Measurements from ENCODE around the gene JPH4.

Gene JPH4

DNA sequence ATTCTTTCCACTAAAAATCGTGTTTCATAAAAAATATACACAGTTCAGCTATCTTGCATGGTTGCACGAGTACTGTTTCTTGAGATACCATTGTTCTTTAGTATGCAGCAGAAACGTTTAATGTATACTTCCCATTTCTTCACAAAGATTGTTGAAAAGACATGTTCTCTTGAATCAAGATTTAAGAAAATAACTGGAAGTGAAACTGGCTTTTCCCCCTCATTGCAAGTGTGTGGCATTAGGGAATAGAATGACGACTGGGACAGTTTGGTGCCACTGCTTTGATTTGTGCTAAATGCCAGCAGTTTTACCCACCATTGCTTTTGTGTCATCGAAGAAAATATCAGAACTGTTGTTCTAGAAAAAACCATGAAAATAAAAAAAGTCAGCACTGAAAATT is 37.3 kb upstream of the JPH4 start:
- TF ChIP-seq RARB (CRISPR knock-in tag; IDR thresholded peaks at IDR 0.05) (no peak), ZNF8 (CRISPR knock-in tag; IDR thresholded peaks at IDR 0.05) (no peak), CSDC2 (CRISPR knock-in tag; IDR thresholded peaks at IDR 0.05) (no peak), ZFP3 (CRISPR knock-in tag; IDR thresholded peaks at IDR 0.05) (no peak), SNAI2 (CRISPR knock-in tag; IDR thresholded peaks at IDR 0.05) (no peak), BACH2 (CRISPR knock-in tag; IDR thresholded peaks at IDR 0.05; ENCODE audit: borderline replicate concordance) (no peak), TOX (CRISPR knock-in tag; IDR thresholded peaks at IDR 0.05; ENCODE audit: borderline replicate concordance) (no peak)
- TF ChIP-seq, protein P1, sequence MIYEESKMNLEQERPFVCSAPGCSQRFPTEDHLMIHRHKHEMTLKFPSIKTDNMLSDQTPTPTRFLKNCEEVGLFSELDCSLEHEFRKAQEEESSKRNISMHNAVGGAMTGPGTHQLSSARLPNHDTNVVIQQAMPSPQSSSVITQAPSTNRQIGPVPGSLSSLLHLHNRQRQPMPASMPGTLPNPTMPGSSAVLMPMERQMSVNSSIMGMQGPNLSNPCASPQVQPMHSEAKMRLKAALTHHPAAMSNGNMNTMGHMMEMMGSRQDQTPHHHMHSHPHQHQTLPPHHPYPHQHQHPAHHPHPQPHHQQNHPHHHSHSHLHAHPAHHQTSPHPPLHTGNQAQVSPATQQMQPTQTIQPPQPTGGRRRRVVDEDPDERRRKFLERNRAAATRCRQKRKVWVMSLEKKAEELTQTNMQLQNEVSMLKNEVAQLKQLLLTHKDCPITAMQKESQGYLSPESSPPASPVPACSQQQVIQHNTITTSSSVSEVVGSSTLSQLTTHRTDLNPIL (CRISPR knock-in tag; IDR thresholded peaks at IDR 0.05; ENCODE audit: low read depth) = no peak
- TF ChIP-seq, protein P2, sequence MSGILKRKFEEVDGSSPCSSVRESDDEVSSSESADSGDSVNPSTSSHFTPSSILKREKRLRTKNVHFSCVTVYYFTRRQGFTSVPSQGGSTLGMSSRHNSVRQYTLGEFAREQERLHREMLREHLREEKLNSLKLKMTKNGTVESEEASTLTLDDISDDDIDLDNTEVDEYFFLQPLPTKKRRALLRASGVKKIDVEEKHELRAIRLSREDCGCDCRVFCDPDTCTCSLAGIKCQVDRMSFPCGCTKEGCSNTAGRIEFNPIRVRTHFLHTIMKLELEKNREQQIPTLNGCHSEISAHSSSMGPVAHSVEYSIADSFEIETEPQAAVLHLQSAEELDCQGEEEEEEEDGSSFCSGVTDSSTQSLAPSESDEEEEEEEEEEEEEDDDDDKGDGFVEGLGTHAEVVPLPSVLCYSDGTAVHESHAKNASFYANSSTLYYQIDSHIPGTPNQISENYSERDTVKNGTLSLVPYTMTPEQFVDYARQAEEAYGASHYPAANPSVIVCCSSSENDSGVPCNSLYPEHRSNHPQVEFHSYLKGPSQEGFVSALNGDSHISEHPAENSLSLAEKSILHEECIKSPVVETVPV (CRISPR knock-in tag; IDR thresholded peaks at IDR 0.05) = no peak
- ATAC-seq = no peak

DNA sequence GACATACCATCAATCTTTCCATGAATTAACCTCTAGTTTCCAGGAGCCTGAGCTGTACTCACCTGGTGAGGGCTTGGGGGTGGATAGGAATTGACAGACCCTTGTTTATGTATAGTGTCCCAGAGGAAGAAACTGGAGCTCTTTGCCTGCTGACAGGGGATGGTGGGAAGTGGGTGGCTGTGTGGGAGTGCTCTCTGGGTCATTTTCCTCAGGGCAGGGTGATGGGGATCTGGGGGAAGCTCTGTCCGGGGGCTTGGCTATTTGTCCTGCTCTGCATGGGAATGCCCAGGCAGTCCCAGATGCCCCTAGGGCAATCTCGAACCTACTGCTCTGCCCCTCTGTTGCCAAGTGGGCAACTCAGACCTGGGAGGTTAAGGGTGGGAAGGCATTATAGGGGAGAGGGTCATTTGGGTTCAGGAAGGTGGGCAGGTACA is 35.8 kb upstream of the JPH4 start:
- TF ChIP-seq ARNTL (CRISPR knock-in tag; IDR thresholded peaks at IDR 0.05; ENCODE audit: borderline replicate concordance, low read depth) (no peak), ZFP30 (CRISPR knock-in tag; IDR thresholded peaks at IDR 0.05) (no peak), ESRRG (CRISPR knock-in tag; IDR thresholded peaks at IDR 0.05) (no peak), OSR1 (CRISPR knock-in tag; IDR thresholded peaks at IDR 0.05) (no peak), GLIS3 (CRISPR knock-in tag; IDR thresholded peaks at IDR 0.05) (no peak), ZFP3 (CRISPR knock-in tag; IDR thresholded peaks at IDR 0.05) (no peak), ZNF70 (CRISPR knock-in tag; IDR thresholded peaks at IDR 0.05) (no peak), BACH2 (CRISPR knock-in tag; IDR thresholded peaks at IDR 0.05; ENCODE audit: borderline replicate concordance) (no peak), ZC3H10 (CRISPR knock-in tag; IDR thresholded peaks at IDR 0.05) (no peak), PPARA (CRISPR knock-in tag; IDR thresholded peaks at IDR 0.05; ENCODE audit: borderline replicate concordance) (no peak), ISL1 (CRISPR knock-in tag; IDR thresholded peaks at IDR 0.05) (no peak), SNAI2 (CRISPR knock-in tag; IDR thresholded peaks at IDR 0.05) (no peak), ZNF8 (CRISPR knock-in tag; IDR thresholded peaks at IDR 0.05) (no peak), TOX (CRISPR knock-in tag; IDR thresholded peaks at IDR 0.05; ENCODE audit: borderline replicate concordance) (no peak), CSDC2 (CRISPR knock-in tag; IDR thresholded peaks at IDR 0.05) (no peak)
- TF ChIP-seq, protein P3, sequence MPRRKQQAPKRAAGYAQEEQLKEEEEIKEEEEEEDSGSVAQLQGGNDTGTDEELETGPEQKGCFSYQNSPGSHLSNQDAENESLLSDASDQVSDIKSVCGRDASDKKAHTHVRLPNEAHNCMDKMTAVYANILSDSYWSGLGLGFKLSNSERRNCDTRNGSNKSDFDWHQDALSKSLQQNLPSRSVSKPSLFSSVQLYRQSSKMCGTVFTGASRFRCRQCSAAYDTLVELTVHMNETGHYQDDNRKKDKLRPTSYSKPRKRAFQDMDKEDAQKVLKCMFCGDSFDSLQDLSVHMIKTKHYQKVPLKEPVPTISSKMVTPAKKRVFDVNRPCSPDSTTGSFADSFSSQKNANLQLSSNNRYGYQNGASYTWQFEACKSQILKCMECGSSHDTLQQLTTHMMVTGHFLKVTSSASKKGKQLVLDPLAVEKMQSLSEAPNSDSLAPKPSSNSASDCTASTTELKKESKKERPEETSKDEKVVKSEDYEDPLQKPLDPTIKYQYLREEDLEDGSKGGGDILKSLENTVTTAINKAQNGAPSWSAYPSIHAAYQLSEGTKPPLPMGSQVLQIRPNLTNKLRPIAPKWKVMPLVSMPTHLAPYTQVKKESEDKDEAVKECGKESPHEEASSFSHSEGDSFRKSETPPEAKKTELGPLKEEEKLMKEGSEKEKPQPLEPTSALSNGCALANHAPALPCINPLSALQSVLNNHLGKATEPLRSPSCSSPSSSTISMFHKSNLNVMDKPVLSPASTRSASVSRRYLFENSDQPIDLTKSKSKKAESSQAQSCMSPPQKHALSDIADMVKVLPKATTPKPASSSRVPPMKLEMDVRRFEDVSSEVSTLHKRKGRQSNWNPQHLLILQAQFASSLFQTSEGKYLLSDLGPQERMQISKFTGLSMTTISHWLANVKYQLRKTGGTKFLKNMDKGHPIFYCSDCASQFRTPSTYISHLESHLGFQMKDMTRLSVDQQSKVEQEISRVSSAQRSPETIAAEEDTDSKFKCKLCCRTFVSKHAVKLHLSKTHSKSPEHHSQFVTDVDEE (CRISPR knock-in tag; IDR thresholded peaks at IDR 0.05) = no peak
- TF ChIP-seq, protein P1 (CRISPR knock-in tag; IDR thresholded peaks at IDR 0.05; ENCODE audit: low read depth) = no peak
- TF ChIP-seq, protein P4, sequence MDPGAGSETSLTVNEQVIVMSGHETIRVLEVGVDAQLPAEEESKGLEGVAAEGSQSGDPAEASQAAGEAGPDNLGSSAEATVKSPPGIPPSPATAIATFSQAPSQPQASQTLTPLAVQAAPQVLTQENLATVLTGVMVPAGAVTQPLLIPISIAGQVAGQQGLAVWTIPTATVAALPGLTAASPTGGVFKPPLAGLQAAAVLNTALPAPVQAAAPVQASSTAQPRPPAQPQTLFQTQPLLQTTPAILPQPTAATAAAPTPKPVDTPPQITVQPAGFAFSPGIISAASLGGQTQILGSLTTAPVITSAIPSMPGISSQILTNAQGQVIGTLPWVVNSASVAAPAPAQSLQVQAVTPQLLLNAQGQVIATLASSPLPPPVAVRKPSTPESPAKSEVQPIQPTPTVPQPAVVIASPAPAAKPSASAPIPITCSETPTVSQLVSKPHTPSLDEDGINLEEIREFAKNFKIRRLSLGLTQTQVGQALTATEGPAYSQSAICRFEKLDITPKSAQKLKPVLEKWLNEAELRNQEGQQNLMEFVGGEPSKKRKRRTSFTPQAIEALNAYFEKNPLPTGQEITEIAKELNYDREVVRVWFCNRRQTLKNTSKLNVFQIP (CRISPR knock-in tag; IDR thresholded peaks at IDR 0.05; ENCODE audit: borderline replicate concordance, low read depth) = no peak
- TF ChIP-seq, protein P2 (CRISPR knock-in tag; IDR thresholded peaks at IDR 0.05) = no peak
- TF ChIP-seq, protein P5, sequence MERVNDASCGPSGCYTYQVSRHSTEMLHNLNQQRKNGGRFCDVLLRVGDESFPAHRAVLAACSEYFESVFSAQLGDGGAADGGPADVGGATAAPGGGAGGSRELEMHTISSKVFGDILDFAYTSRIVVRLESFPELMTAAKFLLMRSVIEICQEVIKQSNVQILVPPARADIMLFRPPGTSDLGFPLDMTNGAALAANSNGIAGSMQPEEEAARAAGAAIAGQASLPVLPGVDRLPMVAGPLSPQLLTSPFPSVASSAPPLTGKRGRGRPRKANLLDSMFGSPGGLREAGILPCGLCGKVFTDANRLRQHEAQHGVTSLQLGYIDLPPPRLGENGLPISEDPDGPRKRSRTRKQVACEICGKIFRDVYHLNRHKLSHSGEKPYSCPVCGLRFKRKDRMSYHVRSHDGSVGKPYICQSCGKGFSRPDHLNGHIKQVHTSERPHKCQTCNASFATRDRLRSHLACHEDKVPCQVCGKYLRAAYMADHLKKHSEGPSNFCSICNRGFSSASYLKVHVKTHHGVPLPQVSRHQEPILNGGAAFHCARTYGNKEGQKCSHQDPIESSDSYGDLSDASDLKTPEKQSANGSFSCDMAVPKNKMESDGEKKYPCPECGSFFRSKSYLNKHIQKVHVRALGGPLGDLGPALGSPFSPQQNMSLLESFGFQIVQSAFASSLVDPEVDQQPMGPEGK (CRISPR knock-in tag; IDR thresholded peaks at IDR 0.05; ENCODE audit: borderline replicate concordance) = no peak
- no peak for ATAC-seq
